Osteoblast (primary cell): ENCODE data around the gene SDHAF2. TPM values are rescaled to one million over a fixed set of nuclear protein-coding genes. Genes with fewer than 3 reads are reported as not detected.

Experiments used
- DNase-seq: peaks from one replicate; pipeline ENCODE4 v3.0.0; 2011; ENCODE audit warnings: low spot score, mixed read lengths; ENCODE audit not compliant: insufficient read length; ENCODE audit errors: missing footprints
- H2AFZ ChIP-seq: 2 replicates; pipeline ENCODE4 v1.6.0; 2011; ENCODE audit warnings: mild to moderate bottlenecking, low read length
- H3K27ac ChIP-seq: 2 replicates; pipeline ENCODE4 v1.5.1; 2011; ENCODE audit warnings: mild to moderate bottlenecking, low read depth, low read length, moderate library complexity
- H3K27me3 ChIP-seq: 2 replicates; pipeline ENCODE4 v1.6.0; 2012; ENCODE audit warnings: mild to moderate bottlenecking, control low read depth, inconsistent platforms, low read length, moderate library complexity; ENCODE audit not compliant: insufficient read depth
- H3K36me3 ChIP-seq: 2 replicates; pipeline ENCODE4 v1.5.1; 2011; ENCODE audit warnings: mild to moderate bottlenecking, low read length, control low read depth, moderate library complexity; ENCODE audit not compliant: insufficient read depth
- H3K4me1 ChIP-seq: 2 replicates; pipeline ENCODE4 v1.5.1; 2011; ENCODE audit warnings: mild to moderate bottlenecking, low read length, control low read depth, moderate library complexity; ENCODE audit not compliant: insufficient read depth
- H3K4me2 ChIP-seq: 2 replicates; pipeline ENCODE4 v1.6.0; 2011; ENCODE audit warnings: mild to moderate bottlenecking, low read length; ENCODE audit not compliant: insufficient read depth
- H3K4me3 ChIP-seq: fragments of 200-600 bp; sonication (generic); 3 replicates; pipeline ENCODE4 v1.5.1; 2012; ENCODE audit warnings: mild to moderate bottlenecking, low read length, inconsistent platforms; ENCODE audit not compliant: insufficient read depth
- H3K79me2 ChIP-seq: 2 replicates; pipeline ENCODE4 v1.6.0; 2012; ENCODE audit warnings: mild to moderate bottlenecking, low read length, control low read depth, inconsistent platforms; ENCODE audit not compliant: insufficient read depth
- H3K9me3 ChIP-seq: 2 replicates; pipeline ENCODE4 v1.5.1; 2011; ENCODE audit warnings: low read depth, low read length, control low read depth
- H4K20me1 ChIP-seq: 2 replicates; pipeline ENCODE4 v1.6.0; 2012; ENCODE audit warnings: mild to moderate bottlenecking, low read length, control low read depth; ENCODE audit not compliant: insufficient read depth
- CTCF ChIP-seq: IDR thresholded peaks from 2 replicates; pipeline ENCODE4 v1.5.1; 2011; ENCODE audit warnings: mild to moderate bottlenecking, low read depth, low read length, moderate library complexity; ENCODE audit errors: extremely low read depth
- total RNA-seq: library from RNA; depleted of rRNA; stranded (reverse); fragments of >200 nt; gene quantifications from 2 replicates; pipeline ENCODE4 v1.2.3, GENCODE V29; 2012

SDHAF2 gene
- total RNA-seq, 1 donor, result 46.3 TPM

GRCh38 chr11:61437496-61437895, 7.6 kb downstream of the SDHAF2 start:
- Histone ChIP-seq H3K27ac (no peak overlapping the region), H3K79me2 (peaks cover 88% of the 10 kb centered on the region), H3K4me1 (no peaks in the 10 kb centered on the region), H3K4me3 (no peak overlapping the region), H4K20me1 (peaks cover 36% of the 10 kb centered on the region), H3K9me3 (no peaks in the 10 kb centered on the region), H3K36me3 (peaks cover 48% of the 10 kb centered on the region), H2AFZ (no peak overlapping the region), H3K27me3 (no peaks in the 10 kb centered on the region), H3K4me2 (no peak overlapping the region)
- no peak for DNase-seq
- no peak for TF ChIP-seq CTCF

- Histone ChIP-seq H3K27me3 (no peaks in the 10 kb centered on the region), H3K4me3 (no peak overlapping the region), H2AFZ (no peak overlapping the region), H3K9me3 (no peaks in the 10 kb centered on the region), H3K79me2 (peaks cover 87% of the 10 kb centered on the region), H3K4me1 (peaks cover 1% of the 10 kb centered on the region), H3K27ac (no peak overlapping the region), H4K20me1 (peaks cover 31% of the 10 kb centered on the region), H3K36me3 (peaks cover 54% of the 10 kb centered on the region), H3K4me2 (no peak overlapping the region)
- no peak for TF ChIP-seq CTCF
- no peak for DNase-seq
Measured at GRCh38 chr11:61439615-61440014, 9.7 kb downstream of the SDHAF2 start.

- Histone ChIP-seq H3K4me3 (no peak overlapping the region), H2AFZ (no peak overlapping the region), H3K9me3 (no peaks in the 10 kb centered on the region), H3K4me1 (peaks cover 20% of the 10 kb centered on the region), H3K79me2 (peaks cover 64% of the 10 kb centered on the region), H4K20me1 (peaks cover 23% of the 10 kb centered on the region), H3K4me2 (no peak overlapping the region), H3K36me3 (peaks cover 55% of the 10 kb centered on the region), H3K27ac (no peak overlapping the region), H3K27me3 (no peaks in the 10 kb centered on the region)
- DNase-seq, result no peak
- no peak for TF ChIP-seq CTCF
Measured at GRCh38 chr11:61442616-61443015, 12.7 kb downstream of the SDHAF2 start.

- peaks cover 24% of the 10 kb centered on the region for H4K20me1 ChIP-seq
- TF ChIP-seq CTCF, result no peak
- H3K4me2 ChIP-seq, result no peak overlapping the region
- H2AFZ ChIP-seq, result no peak overlapping the region
- peaks cover 51% of the 10 kb centered on the region for H3K79me2 ChIP-seq
- DNase-seq, result peak; percentile 67
- no peaks in the 10 kb centered on the region for H3K9me3 ChIP-seq
- peaks cover 57% of the 10 kb centered on the region for H3K36me3 ChIP-seq
- H3K4me3 ChIP-seq, result no peak overlapping the region
- H3K4me1 ChIP-seq, result peaks cover 20% of the 10 kb centered on the region
- peak overlapping the region; percentile 26 for H3K27ac ChIP-seq
- H3K27me3 ChIP-seq, result no peaks in the 10 kb centered on the region
Measured at GRCh38 chr11:61445516-61445915, 15.6 kb downstream of the SDHAF2 start.
